Erythroblast (primary cell): Measurements from ENCODE around the gene GPR35.

Experiments used
- GATA1 ChIP-seq: IDR thresholded peaks from 2 replicates; pipeline ENCODE4 v1.6.1; 2011; ENCODE audit warnings: low read depth, mild to moderate bottlenecking, control low read depth, low read length, moderate library complexity
- POLR2A ChIP-seq: IDR thresholded peaks from 2 replicates; pipeline ENCODE4 v1.6.1; 2011; ENCODE audit warnings: mild to moderate bottlenecking, low read length

DNA sequence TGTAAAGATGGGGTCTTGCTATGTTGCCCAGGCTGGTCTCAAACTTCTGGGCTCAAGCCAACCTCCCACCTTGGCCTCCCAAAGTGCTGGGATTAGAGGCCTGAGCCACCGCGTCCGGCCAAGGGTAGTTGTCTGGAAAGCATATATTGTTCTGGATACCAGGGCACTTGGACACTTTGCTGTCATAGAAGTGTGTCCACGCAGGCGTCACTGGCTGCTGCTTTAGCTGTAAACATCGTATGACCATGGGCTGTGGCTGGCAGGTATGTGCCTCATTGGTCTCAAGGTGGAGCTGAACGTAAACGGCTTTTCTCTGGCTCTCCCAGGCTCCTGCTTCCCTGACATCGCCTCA, 3.2 kb upstream of the GPR35 start:
- TF ChIP-seq POLR2A, result no peak
- no peak for TF ChIP-seq GATA1
